Astrocyte (in vitro differentiated cells and primary cell): ENCODE results near the gene JPH3. TPM values are rescaled to one million over a fixed set of nuclear protein-coding genes. Genes with fewer than 3 reads are reported as not detected.

Source experiments
- DNase-seq: peaks from one replicate; pipeline ENCODE4 v3.0.0-alpha.2; 2010; ENCODE audit warnings: low read depth
- FAIRE-seq: peaks from 2 replicates; lab custom pipeline; 2011; peaks lifted over from hg19 to GRCh38; lab: Jason Lieb, UNC
- H2AFZ ChIP-seq: 2 replicates; pipeline ENCODE4 v1.6.0; 2012; ENCODE audit warnings: low read depth, low read length, inconsistent platforms
- H3K27ac ChIP-seq: 2 replicates; pipeline ENCODE4 v1.5.1; 2011; ENCODE audit warnings: low read depth, low read length, inconsistent platforms
- H3K27me3 ChIP-seq: 2 replicates; pipeline ENCODE4 v1.6.0; 2011; ENCODE audit warnings: low read length, inconsistent platforms; ENCODE audit not compliant: insufficient read depth
- H3K36me3 ChIP-seq: 2 replicates; pipeline ENCODE4 v1.5.1; 2011; ENCODE audit warnings: low read length, inconsistent platforms; ENCODE audit not compliant: insufficient read depth
- H3K4me1 ChIP-seq: 2 replicates; pipeline ENCODE4 v1.5.1; 2011; ENCODE audit warnings: low read length, inconsistent platforms; ENCODE audit not compliant: insufficient read depth
- H3K4me2 ChIP-seq: 2 replicates; pipeline ENCODE4 v1.6.0; 2012; ENCODE audit warnings: low read length, inconsistent platforms
- H3K4me3 ChIP-seq: 2 replicates; pipeline ENCODE4 v1.5.1; 2011; ENCODE audit warnings: low read depth, mild to moderate bottlenecking, low read length, inconsistent platforms; ENCODE audit not compliant: insufficient read depth
- H3K79me2 ChIP-seq: 2 replicates; pipeline ENCODE4 v1.6.0; 2012; ENCODE audit warnings: mild to moderate bottlenecking, low read length, inconsistent platforms; ENCODE audit not compliant: insufficient read depth
- H3K9ac ChIP-seq: 2 replicates; pipeline ENCODE4 v1.6.0; 2012; ENCODE audit warnings: mild to moderate bottlenecking, low read length, inconsistent platforms
- H3K9me3 ChIP-seq: 2 replicates; pipeline ENCODE4 v1.5.1; 2012; ENCODE audit warnings: low read depth, mild to moderate bottlenecking, low read length, inconsistent platforms; ENCODE audit not compliant: insufficient read depth
- H4K20me1 ChIP-seq: 2 replicates; pipeline ENCODE4 v1.6.0; 2012; ENCODE audit warnings: low read length, inconsistent platforms; ENCODE audit not compliant: insufficient read depth
- H3K27ac Mint-ChIP-seq: one replicate; pipeline ENCODE4 v1.8.0; 2021; ENCODE audit warnings: mild to moderate bottlenecking, mixed read lengths; ENCODE audit not compliant: unreplicated experiment
- H3K27me3 Mint-ChIP-seq: one replicate; pipeline ENCODE4 v1.8.0; 2021; ENCODE audit warnings: low read depth, mixed read lengths; ENCODE audit not compliant: unreplicated experiment
- H3K36me3 Mint-ChIP-seq: one replicate; pipeline ENCODE4 v1.8.0; 2021; ENCODE audit warnings: low read depth, mixed read lengths; ENCODE audit not compliant: unreplicated experiment
- H3K4me1 Mint-ChIP-seq: one replicate; pipeline ENCODE4 v1.8.0; 2021; ENCODE audit warnings: low read depth, mixed read lengths; ENCODE audit not compliant: unreplicated experiment
- H3K4me3 Mint-ChIP-seq: one replicate; pipeline ENCODE4 v1.8.0; 2021; ENCODE audit warnings: mild to moderate bottlenecking, moderate library complexity, mixed read lengths; ENCODE audit not compliant: unreplicated experiment
- H3K9me3 Mint-ChIP-seq: one replicate; pipeline ENCODE4 v1.8.0; 2021; ENCODE audit warnings: mild to moderate bottlenecking, mixed read lengths; ENCODE audit not compliant: unreplicated experiment
- EZH2 ChIP-seq: IDR thresholded peaks from 2 replicates; pipeline ENCODE4 v1.6.1; 2012; ENCODE audit warnings: mild to moderate bottlenecking, low read length, inconsistent platforms; ENCODE audit not compliant: insufficient read depth
- total RNA-seq: library from RNA; stranded (reverse); gene quantifications from 2 replicates; pipeline ENCODE4 v1.2.1, GENCODE V29; 2021
- TF ChIP-seq, protein P1 (sequence below): IDR thresholded peaks from 2 replicates; pipeline ENCODE4 v1.5.1; 2011; ENCODE audit warnings: low read depth, mild to moderate bottlenecking, inconsistent platforms, low read length, moderate library complexity; ENCODE audit not compliant: insufficient read depth

The JPH3 gene
- total RNA-seq, 1 donor from 2014 or later = 8.6 TPM

GRCh38 chr16:87592018-87592712 lies 10.1 kb upstream of the JPH3 start:
- H3K9me3 Mint-ChIP-seq = no peaks in the 10 kb centered on the region
- no peak for FAIRE-seq
- H2AFZ ChIP-seq = no peak overlapping the region
- no peaks in the 10 kb centered on the region for H3K4me1 ChIP-seq
- H3K27ac Mint-ChIP-seq = no peak overlapping the region
- H3K4me2 ChIP-seq = no peak overlapping the region
- H3K9me3 ChIP-seq = no peaks in the 10 kb centered on the region
- TF ChIP-seq, protein P1, sequence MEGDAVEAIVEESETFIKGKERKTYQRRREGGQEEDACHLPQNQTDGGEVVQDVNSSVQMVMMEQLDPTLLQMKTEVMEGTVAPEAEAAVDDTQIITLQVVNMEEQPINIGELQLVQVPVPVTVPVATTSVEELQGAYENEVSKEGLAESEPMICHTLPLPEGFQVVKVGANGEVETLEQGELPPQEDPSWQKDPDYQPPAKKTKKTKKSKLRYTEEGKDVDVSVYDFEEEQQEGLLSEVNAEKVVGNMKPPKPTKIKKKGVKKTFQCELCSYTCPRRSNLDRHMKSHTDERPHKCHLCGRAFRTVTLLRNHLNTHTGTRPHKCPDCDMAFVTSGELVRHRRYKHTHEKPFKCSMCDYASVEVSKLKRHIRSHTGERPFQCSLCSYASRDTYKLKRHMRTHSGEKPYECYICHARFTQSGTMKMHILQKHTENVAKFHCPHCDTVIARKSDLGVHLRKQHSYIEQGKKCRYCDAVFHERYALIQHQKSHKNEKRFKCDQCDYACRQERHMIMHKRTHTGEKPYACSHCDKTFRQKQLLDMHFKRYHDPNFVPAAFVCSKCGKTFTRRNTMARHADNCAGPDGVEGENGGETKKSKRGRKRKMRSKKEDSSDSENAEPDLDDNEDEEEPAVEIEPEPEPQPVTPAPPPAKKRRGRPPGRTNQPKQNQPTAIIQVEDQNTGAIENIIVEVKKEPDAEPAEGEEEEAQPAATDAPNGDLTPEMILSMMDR = no peak
- no peak for TF ChIP-seq EZH2
- no peak overlapping the region for H3K4me3 Mint-ChIP-seq
- no peaks in the 10 kb centered on the region for H4K20me1 ChIP-seq
- H3K36me3 Mint-ChIP-seq = peaks cover 2% of the 10 kb centered on the region
- peaks cover 38% of the 10 kb centered on the region for H3K27me3 ChIP-seq
- no peaks in the 10 kb centered on the region for H3K4me1 Mint-ChIP-seq
- no peaks in the 10 kb centered on the region for H3K79me2 ChIP-seq
- no peaks in the 10 kb centered on the region for H3K36me3 ChIP-seq
- H3K27ac ChIP-seq = no peak overlapping the region
- no peak for DNase-seq
- no peak overlapping the region for H3K4me3 ChIP-seq
- H3K27me3 Mint-ChIP-seq = peaks cover 56% of the 10 kb centered on the region
- no peak overlapping the region for H3K9ac ChIP-seq

DNA sequence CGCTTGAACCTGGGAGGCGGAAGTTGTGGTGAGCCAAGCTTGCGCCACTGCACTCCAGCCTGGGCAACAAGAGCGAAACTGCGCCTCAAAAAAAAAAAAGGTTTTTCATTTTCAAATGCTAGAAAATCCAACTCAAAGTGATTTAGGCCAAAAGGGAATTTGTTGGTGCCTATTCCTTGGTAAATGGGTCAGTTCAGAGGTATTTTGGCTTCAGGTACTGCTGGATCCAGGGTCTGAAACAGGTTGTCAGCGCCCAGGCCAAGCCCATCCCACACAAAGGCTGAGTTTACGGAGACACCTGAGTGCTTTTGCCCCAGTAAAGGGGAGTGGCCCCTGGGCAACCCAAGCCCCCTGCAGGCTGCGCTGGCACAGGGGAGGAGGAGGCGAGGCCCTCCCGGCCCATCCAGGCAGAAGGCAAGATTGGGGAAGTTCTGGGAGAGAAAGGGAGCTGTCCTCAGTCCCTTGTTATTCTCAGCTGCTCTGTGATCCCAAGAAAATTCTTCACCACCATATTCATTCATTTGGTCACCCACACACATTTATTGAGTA lies 8.5 kb upstream of the JPH3 start:
- DNase-seq (no peak), FAIRE-seq (no peak)
- TF ChIP-seq, protein P1 = no peak
- no peak for TF ChIP-seq EZH2
- no peak overlapping the region for H3K9ac ChIP-seq
- H3K4me2 ChIP-seq = no peak overlapping the region
- Mint-ChIP-seq H3K4me3 (no peak overlapping the region), H3K4me1 (no peaks in the 10 kb centered on the region), H3K9me3 (no peaks in the 10 kb centered on the region), H3K27me3 (peaks cover 47% of the 10 kb centered on the region), H3K36me3 (peaks cover 2% of the 10 kb centered on the region), H3K27ac (no peak overlapping the region)
- H3K9me3 ChIP-seq = no peaks in the 10 kb centered on the region
- H2AFZ ChIP-seq = no peak overlapping the region
- no peaks in the 10 kb centered on the region for H3K36me3 ChIP-seq
- no peaks in the 10 kb centered on the region for H3K79me2 ChIP-seq
- H3K27ac ChIP-seq = no peak overlapping the region
- H4K20me1 ChIP-seq = no peaks in the 10 kb centered on the region
- H3K4me3 ChIP-seq = no peak overlapping the region
- peaks cover 41% of the 10 kb centered on the region for H3K27me3 ChIP-seq
- H3K4me1 ChIP-seq = no peaks in the 10 kb centered on the region

DNA sequence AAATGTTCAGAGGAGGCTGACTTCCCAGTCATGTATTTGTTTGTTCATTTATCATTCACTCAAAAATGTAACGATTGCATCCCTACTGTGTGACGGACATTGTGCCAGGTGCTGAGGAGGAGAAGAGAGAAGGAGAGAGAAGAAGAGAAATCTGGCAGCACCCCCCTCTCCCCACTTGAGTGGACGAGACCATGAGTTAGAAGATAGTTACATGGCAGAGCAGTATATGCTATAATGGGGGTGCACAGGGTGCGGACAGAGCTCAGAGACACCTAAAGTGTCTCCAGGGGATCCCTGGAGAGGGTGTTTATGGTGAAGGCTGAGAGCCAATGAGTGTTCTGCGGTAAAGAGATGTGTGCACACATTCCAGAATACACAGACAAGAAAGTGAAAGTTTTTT lies 6.6 kb upstream of the JPH3 start:
- no peak overlapping the region for H3K9ac ChIP-seq
- no peak for FAIRE-seq

More for the DNA sequence above, 6.6 kb upstream of the JPH3 start:
- H3K79me2 ChIP-seq = no peaks in the 10 kb centered on the region
- H3K27me3 Mint-ChIP-seq = peaks cover 47% of the 10 kb centered on the region
- H3K27ac ChIP-seq = no peak overlapping the region
- H3K9me3 ChIP-seq = peaks cover 3% of the 10 kb centered on the region
- no peak overlapping the region for H3K27ac Mint-ChIP-seq
- no peak overlapping the region for H3K4me3 ChIP-seq
- H3K9me3 Mint-ChIP-seq = peaks cover 2% of the 10 kb centered on the region
- H3K36me3 ChIP-seq = no peaks in the 10 kb centered on the region
- H3K4me1 ChIP-seq = no peaks in the 10 kb centered on the region
- peaks cover 52% of the 10 kb centered on the region for H3K27me3 ChIP-seq
- H3K4me1 Mint-ChIP-seq = no peaks in the 10 kb centered on the region
- H4K20me1 ChIP-seq = no peaks in the 10 kb centered on the region
- no peak overlapping the region for H3K4me2 ChIP-seq
- H2AFZ ChIP-seq = no peak overlapping the region
- no peaks in the 10 kb centered on the region for H3K36me3 Mint-ChIP-seq
- H3K4me3 Mint-ChIP-seq = no peak overlapping the region
- DNase-seq = no peak
- TF ChIP-seq, protein P1 = no peak
- no peak for TF ChIP-seq EZH2
